ENCODE measurements around the gene DRAXIN.
A peak's percentile ranks its signal among the peaks of the same experiment; 100 is the strongest.

The DRAXIN gene

DNA sequence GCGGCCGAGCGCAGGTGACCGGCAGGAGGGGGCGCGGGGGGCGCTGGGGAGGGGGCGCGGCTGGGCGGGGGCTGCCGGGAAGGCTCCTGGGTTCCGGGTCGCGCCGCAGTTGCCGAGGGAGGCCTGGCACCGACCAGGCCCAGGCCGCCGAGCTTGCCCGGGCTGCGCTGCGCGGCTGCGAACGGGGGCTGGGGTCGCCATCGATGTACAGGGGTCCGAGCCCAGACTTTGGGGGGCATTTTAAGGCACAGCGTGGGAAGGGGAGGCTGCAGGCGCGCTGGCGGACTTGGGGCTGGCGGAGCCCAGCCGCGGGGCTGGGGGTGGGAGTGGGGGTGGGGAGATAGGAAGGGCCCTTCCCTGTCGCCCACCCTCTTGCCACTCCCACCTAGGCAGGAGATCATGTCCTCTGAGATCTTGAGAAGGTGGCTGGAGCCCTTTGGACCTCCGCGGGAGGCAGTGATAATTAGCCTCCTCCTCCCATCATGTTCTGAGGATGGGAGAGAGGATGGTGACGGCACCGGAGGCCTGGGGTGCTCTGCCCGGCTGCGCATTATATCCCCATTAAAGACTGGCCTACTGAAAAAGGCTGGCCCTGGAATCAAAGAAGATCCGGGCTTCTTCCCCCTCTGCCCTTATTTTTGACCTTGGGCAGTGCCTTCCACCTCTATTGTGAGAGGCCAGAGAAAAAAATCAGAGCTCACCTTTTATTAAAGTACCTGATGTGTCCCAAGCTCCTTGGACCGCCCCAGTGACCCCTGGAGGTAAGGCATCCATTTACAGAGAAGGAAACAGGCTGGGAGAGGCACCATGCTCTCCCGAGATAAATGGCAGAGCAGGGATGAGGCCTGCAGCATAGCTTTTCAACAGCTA is 36.3 kb upstream of the DRAXIN start:
- no peak for DNase-seq (ENCODE audit: low read depth, low spot score)

DNA sequence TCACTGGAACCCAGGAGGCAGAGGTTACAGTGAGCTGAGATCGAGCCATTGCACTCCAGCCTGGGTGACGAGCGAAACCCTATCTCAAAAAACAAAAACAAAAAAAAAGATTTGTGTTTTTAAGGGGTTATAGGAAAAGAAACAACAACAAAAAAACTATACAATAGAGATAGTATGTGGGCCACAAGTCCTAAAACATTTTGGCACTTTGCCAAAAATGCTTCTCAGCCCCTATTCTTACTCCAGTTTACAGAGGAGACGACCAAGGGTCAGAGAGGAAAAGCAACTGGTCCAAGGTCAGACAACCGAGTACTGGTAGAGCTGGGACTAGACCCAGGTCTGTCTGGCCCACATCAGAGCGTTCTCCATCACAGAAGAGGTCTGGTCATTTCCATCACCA is 33.9 kb upstream of the DRAXIN start:
- no peak for DNase-seq (ENCODE audit: low read depth, low spot score)

DNA sequence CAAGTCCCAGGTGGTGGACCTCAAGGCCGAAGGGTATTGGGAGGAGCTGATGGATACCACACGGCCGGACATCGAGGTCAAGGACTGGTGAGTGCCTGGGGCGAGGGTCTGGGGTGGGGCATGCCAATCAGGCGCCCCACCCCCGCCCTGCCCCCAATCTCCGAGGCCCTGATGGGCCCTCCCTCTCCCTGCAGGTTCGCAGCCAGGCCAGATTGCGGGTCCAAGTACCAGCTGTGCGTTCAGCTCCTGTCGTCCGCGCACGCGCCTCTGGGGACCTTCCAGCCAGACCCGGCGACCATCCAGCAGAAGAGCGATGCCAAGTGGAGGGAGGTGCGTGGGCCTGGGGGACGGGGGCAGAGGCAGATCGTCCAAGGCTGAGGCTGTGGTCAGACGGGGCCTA is 33.0 kb upstream of the DRAXIN start:
- DNase-seq (ENCODE audit: low read depth, low spot score): no peak

DNA sequence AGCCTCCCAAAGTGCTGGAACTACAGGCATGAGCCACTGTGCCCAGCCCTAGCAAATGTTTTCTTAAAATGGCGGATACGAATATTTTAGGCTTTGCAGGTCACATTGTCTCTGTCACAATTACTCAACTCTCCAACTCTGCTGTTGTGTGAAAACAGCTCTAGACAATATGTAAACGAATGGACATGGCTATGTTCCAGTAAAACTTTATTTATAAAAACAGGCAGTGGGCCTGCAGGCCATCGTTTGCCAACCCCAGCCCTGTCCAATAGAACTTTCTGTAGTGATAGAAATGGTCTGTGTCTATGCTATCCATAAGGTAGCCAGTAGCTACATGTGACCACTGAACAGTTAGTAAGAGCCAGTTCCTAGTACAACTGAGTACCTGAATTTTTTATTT is 31.8 kb upstream of the DRAXIN start:
- DNase-seq (ENCODE audit: low read depth, low spot score): no peak

DNA sequence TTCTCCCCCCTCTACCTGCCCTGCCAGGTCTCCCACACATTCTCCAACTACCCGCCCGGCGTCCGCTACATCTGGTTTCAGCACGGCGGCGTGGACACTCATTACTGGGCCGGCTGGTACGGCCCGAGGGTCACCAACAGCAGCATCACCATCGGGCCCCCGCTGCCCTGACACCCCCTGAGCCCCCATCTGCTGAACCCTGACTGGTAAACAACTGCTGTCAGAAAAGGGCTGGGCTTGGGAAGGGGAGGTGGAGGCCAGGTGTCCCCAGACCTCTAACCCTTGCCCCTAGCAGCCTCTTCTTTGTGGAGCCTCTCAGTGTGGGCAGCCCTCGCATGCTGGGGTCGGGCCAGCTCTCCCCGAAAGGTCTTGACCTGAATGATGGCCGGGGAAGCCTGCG is 30.4 kb upstream of the DRAXIN start:
- DNase-seq (ENCODE audit: low read depth, low spot score): no peak

DNA sequence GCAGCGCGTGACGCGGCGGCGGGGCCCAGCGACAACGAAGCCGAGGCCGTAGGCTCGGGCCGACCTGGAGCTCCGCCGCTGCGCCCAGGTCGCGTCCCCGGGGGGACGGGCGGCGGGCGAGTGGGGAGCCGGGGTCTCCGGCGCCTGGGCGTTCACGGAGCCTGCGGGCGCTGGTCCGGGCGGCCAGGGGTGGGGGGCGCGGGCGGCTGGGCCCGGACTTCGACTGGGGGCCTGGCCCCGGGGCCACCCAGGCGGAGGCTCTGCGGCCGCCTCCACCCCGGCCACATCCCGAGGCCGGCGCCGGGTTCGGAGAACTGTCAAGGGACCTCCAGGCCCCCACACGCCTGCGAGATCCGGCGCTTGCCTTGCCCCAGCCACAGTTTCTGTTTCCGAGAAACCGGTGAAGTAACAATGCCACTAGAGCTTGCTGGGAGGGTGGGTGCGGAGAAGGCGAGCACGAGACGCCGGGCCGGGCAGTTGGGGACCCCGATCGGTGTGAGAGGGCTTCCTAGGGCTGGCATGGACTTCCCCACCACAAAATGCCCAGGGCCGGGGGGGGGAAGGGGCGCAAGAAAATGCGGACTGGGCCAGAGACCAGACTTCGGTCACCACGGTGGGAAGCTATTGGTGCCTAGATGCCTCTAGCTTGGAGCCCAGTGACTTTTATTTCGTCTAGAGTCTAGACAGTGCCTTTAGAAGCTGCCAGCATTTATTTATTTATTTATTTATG is 27.0 kb upstream of the DRAXIN start:
- DNase-seq (ENCODE audit: low read depth, low spot score): no peak

DNA sequence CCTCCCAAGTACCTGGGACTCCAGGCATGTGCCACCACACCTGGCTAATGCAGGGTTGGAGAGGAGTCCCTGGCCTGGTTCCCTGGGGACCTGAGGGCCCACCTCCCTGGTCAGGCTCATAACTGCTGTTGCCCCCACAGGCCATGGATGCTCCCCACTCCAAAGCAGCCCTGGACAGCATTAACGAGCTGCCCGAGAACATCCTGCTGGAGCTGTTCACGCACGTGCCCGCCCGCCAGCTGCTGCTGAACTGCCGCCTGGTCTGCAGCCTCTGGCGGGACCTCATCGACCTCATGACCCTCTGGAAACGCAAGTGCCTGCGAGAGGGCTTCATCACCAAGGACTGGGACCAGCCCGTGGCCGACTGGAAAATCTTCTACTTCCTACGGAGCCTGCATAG is 23.0 kb upstream of the DRAXIN start:
- DNase-seq (ENCODE audit: low read depth, low spot score): no peak

DNA sequence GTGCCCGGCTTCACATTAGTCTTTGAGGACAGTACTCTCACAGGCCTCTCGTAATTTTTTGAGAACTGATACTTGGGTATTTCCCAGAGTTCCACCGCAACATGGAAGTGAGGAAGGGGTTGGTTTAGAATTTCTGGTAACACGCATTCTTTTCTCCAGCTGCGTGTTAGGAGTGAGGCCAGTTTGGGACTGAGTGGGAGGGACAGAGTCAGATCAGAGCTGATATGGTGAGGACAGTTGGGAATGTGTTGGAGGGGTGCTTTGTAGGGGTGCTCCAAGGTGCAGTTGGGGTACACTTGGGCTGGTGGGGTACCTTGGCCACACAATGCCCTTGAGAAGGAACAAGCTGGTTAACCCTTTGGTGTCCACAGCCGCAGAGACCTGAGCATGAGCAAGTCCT is 20.8 kb upstream of the DRAXIN start:
- DNase-seq (ENCODE audit: low read depth, low spot score): no peak

DNA sequence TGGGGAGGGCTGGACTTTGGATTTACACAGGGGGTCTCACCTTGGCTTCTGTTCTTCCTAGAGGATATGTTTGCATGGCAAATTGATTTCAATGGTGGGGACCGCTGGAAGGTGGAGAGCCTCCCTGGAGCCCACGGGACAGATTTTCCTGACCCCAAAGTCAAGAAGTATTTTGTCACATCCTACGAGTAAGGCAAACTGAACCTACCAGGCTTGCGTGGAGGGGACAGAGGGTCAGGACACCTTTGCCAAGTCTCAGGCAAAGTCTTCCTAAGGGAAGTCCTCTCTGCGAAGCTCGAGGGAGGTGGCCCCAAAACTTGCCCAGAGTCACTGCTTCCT is 20.3 kb upstream of the DRAXIN start:
- no peak for DNase-seq (ENCODE audit: low read depth, low spot score)

DNA sequence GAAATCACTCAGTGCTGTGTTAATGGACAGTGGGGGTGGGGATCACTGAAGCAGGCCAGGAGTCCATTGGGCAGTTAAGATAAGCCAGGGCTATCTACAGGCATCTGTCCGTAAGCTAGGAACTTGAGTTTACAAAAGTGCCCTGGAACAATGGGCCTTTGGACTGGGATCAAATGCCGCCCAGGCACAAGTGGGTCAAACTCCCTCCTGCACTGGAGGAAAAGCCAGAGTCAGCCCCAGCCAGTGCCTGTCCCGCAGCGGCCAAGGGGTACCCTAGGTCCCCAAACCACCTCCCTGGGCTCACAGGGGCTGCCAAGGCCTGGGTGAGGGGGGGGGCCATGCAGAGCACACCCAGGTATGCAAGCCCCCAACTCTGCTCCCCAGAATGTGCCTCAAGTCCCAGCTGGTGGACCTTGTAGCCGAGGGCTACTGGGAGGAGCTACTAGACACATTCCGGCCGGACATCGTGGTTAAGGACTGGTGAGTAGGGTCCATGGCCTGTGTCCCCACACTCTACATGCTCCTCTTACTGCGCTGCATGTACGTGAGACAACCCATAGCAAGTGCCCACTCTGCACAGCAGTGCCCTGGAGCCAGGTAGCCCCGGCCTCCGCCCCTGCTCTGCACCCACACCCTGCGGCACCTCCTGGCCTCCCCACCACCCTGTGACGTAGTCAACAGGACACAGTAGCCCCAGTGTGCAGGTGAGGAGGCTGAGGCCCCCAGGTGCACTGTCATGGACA is 19.8 kb upstream of the DRAXIN start:
- no peak for DNase-seq (ENCODE audit: low read depth, low spot score)

DNA sequence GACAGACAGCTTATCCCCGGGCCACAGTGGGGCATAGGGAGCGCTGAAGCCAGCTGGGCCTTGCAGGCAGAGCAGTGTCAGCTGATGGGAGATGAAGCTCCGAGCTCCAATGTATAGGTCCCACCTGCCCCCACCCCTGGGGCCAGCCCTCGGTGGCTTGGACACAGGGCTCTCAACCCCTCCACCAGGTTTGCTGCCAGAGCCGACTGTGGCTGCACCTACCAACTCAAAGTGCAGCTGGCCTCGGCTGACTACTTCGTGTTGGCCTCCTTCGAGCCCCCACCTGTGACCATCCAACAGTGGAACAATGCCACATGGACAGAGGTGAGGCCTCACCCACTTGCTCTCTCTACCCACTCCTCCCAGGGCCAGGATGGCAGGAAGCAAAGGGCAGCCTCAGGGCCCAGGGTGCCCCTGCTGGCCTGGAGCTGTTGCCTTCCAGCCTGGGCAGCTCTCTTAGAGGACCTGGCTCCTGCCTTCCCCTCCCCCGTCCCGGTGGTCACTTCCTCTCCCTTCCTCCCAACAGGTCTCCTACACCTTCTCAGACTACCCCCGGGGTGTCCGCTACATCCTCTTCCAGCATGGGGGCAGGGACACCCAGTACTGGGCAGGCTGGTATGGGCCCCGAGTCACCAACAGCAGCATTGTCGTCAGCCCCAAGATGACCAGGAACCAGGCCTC is 18.3 kb upstream of the DRAXIN start:
- no peak for DNase-seq (ENCODE audit: low read depth, low spot score)

DNA sequence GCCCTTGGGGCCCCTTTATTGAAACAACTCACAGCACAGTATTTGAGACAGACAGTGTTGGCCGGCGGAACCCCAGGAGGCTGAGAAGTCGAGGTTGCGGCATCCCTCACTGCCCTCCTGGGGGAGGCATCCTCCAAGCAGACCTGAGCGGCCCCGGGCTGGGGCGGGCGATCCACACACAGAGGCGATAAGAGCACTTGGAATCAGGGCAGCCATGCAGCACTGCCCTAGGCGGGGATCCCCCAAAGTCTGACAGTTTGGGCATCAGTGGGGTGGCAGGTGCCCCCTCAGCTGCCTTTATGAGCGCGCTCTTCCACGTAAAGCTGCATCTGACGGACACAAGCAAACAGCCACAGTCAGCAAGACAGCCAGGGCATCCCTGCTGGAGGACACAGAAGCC is 17.0 kb upstream of the DRAXIN start:
- DNase-seq (ENCODE audit: low read depth, low spot score): no peak

DNA sequence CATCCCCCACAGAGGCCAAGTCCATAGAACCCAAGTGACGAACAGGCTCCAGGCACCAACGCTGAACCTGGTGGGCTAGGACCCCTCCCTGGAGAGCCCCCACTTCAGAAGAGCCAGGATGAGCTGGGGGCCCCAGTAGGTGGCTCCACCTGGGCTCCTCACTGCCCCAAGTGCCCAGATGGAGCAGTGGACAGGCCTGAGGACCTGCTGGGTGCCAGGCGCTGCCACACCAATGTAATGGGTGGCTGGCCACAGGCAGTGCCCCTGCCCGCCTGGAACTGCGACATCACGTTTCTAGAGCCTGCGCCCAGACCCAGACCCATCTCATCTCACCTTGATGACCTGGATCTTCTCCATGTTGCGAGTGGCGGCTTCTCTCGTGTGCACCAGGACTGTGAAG is 16.2 kb upstream of the DRAXIN start:
- DNase-seq (ENCODE audit: low read depth, low spot score): no peak

DNA sequence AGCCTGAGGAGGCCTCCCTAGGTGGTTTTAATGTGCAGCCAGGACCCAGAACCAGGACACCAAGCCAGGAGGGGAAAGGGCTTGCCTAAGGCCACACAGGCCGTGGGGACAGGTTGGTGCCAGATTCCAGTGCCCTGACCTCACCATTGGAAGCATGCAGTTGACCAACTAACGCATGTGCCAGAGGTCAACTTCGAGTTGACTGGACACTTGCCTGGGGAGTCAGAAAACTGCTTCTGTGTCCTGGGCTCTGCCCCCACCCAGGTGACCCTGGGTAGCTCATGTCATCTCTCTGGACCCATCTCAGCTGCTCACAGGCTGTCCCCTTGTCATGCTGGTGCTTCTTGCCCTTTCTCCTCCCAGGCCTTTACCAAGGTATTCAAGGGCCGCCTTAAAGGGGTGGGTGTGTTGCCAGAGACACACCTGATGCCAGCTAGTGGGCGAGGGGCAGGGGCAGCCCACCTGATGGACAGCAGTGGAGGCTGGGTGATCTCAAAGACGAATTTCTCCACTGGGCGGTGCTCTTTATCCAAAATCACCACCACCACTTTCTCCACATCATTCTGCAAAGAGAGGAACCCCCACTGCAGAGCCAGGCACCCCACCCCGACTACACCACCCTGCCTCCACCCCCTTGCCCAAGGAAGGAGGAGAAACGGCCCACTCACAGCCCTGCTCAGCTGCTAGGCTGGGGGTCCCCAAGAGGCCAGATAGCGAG is 15.0 kb upstream of the DRAXIN start:
- DNase-seq (ENCODE audit: low read depth, low spot score): no peak

DNA sequence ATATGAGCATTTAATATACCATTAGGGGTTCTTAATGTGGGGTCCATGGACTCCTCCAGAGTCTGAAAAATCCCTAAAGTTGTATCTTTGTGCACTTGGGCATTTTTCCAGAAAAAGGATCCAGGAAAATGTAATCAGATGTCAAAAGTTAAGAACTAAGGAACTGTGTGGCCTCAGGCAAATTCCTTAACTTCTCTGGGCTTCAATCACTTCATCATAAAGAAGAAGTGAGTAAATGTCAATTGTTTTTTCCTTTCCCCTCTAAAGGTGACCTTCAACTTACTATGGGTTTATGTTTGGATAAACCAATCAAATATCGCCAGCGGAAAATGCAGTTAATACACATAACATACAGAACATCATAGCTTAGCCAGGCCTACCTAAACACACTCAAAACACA is 13.1 kb upstream of the DRAXIN start:
- no peak for DNase-seq (ENCODE audit: low read depth, low spot score)

DNA sequence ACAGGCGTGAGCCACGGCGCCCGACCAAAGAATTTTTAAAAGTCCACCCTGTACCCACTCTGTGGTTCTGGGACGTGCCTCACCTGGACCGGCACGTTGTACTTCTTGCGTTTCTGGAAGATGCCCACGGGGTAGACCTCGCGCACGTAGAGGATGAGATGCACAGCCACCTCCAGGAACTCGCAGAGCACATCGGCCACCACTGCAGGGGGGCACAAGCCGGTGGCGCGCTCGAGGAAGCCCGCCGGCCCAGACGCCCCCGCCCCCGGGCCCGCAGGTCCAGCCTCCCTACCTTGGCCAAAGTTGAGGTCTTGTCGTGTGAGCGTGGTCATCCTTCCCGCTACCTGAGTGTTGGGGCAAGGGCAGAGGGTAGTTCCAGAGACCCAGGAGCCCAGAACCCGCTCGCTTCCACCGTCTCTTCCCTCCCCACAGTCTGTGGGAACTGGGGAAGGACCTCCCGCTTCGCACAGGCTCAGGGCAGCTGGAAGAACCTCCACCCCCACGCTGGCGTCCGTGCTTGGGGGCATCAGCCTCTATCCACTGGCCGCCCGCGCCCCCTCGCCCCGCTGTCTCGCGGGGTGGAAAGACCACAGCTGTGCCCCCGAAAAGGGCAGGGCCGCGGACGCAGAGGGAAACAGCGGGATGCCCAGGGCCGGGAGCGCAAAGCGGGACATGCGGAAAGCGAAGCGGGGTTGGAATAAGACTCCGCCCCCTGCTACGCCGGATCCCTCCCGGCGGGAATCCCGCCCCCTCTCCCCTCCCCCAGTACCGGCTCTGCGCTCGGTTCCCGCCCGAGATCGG is 11.0 kb upstream of the DRAXIN start:
- no peak for DNase-seq (ENCODE audit: low read depth, low spot score)

DNA sequence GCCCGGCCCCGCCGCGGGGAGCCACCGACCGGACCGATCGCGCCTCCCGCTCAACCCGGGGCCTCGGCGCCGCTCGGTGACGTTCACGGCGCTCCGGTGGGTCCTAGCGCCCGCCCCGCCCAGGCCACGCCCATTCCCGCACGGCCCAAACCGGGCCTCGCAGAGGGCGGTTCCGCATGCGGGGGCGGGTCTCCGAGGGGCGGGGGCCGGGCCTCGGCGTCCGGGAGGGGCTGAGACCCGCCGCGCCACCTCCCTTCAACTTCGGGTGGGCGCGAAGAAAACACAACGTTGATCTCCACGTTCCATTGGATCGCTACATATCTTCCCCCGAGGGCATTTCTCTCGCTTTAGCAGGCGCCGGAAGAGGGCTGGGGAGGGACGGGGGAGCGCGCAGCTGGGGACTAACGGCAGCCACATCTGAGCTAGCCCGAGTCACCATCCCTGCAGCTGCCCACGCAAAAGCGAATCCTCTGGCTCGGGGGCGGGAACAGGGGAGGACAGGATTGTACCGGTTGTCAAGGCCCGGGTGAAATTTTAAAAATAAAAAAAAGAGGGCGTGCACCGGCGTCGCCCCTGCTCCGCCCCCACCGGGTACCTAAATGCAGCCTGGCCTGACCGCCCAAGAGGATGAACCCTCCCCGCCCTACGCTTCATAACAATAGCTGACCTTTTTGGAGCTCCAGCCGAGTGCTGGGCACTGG is 10.3 kb upstream of the DRAXIN start, which contains the start of gene MAD2L2:
TSS of gene MAD2L2 (minus strand) at position 78 of the 701 bp plus-strand sequence. CDS start 547 bp downstream, outside the sequence.
- no peak for DNase-seq (ENCODE audit: low read depth, low spot score)

DNA sequence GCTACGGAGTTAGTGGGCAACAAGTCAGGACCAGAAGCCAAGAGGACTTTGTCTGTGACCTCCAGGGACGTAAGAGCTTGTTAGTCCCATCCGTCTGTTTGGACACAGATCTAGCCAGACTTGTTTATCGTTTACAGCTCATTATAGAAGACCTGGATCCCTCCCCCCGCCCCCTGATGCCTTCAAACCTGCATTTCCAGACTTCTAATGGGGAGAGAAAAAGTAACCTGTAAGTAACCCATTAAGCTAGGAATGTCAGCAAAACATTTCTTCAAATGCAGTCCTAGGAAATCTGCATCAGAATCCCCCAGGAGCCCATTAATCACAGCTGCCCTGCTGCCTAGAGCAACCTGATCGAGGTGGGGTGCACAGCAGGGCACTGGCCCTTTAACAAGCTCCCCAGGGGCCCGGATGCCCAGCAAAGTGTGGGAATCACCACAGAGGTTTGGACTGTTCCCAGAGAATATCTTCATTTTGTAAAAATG is 9.2 kb upstream of the DRAXIN start:
- DNase-seq (ENCODE audit: low read depth, low spot score): peak; percentile 94

DNA sequence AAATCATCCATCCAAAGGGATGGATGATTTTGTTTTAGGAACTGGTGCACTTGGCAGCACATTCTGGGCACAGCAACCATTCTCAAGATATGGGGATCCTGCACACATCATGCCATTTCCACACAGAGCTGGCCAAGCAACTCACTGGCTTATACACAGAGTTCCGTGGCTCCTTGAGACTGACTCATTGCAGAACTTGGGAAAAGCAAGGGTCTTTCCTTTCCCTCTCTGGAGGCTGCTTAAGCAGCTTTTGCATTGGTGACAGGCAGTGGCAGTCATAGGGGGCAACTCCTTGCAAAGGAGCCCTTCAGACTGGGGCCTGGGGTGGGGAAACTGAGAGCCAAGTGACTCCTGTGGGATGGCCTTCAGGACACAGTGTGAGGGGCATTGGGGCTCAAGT is 8.7 kb upstream of the DRAXIN start:
- no peak for DNase-seq (ENCODE audit: low read depth, low spot score)

DNA sequence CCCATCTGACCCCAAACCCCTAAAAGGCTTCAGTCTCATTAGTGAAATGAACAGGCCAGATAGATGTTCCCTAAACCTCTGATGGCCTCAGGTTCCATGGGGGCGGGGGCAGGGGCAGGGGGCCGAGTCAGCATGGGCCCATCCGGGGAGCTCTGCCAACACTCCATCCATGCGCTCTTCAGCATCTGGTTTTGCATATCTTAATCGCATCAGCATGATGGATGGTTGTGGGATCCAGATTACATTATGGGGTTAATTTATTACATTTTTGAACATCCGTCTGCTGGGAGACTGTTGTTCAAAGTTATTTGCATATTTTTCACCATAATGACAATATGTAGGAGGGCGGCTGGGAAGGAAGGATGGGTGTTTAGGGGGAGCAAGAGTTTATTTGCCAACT is 7.4 kb upstream of the DRAXIN start:
- no peak for DNase-seq (ENCODE audit: low read depth, low spot score)
